CD4-positive, alpha-beta T cell treated with Interleukin-6 at 100 ng/mL for 8 hours (primary cell): ENCODE data around the gene CXorf66.
"Not testable (repeated sequence)": the region's sequence is repeated elsewhere in the genome, so short reads cannot be mapped to it uniquely, and the experiment has no call there.

Experiments
- DNase-seq: peaks from one replicate; pipeline ENCODE4 v3.0.0-alpha.2; 2020; ENCODE audit warnings: mixed read lengths, low spot score

The CXorf66 gene

GRCh38 chrX:139929876-139930275 is 35.4 kb downstream of the CXorf66 start:
- no peak for DNase-seq

- no peak for DNase-seq
These were observed 40.6 kb downstream of the CXorf66 start for GRCh38 chrX:139924696-139925095.

- DNase-seq, result no peak
These were observed 41.1 kb downstream of the CXorf66 start for GRCh38 chrX:139924069-139924695.

GRCh38 chrX:139921142-139921541 is 44.2 kb downstream of the CXorf66 start:
- not testable (repeated sequence) for DNase-seq

GRCh38 chrX:139920316-139920715 is 45.0 kb downstream of the CXorf66 start:
- DNase-seq, result no peak

GRCh38 chrX:139914421-139914820 is 50.9 kb downstream of the CXorf66 start:
- DNase-seq, result no peak

- DNase-seq, result no peak
These were observed 55.6 kb downstream of the CXorf66 start for GRCh38 chrX:139909712-139910111.

- DNase-seq, result no peak
These were observed 58.2 kb downstream of the CXorf66 start for GRCh38 chrX:139907078-139907477.

- no peak for DNase-seq
These were observed 59.6 kb downstream of the CXorf66 start for GRCh38 chrX:139905743-139906142.
